SH-SY5Y (cell line): ENCODE data around the gene DNAJC6.

ENCODE experiments used
- GATA2 ChIP-seq: IDR thresholded peaks from 2 replicates; pipeline ENCODE4 v1.6.1; 2011; ENCODE audit warnings: mild to moderate bottlenecking, low read depth, low read length
- GATA3 ChIP-seq: IDR thresholded peaks from 2 replicates; pipeline ENCODE4 v1.6.1; 2011; ENCODE audit warnings: low read depth, mild to moderate bottlenecking, low read length, moderate library complexity

DNAJC6 gene

GRCh38 chr1:65435987-65436386 is 126.6 kb downstream of the DNAJC6 start:
- TF ChIP-seq GATA3 (no peak), GATA2 (no peak)

GRCh38 chr1:65437616-65438015 is 128.3 kb downstream of the DNAJC6 start:
- TF ChIP-seq GATA2 (no peak), GATA3 (no peak)

- TF ChIP-seq GATA2 (no peak), GATA3 (no peak)
Measured at GRCh38 chr1:65440322-65440900, 131.1 kb downstream of the DNAJC6 start.

GRCh38 chr1:65440915-65441314 is 131.6 kb downstream of the DNAJC6 start:
- TF ChIP-seq GATA3 (no peak), GATA2 (no peak)

- TF ChIP-seq GATA2 = no peak
- no peak for TF ChIP-seq GATA3
Measured at GRCh38 chr1:65441464-65441863, 132.1 kb downstream of the DNAJC6 start.

- TF ChIP-seq GATA3 (no peak), GATA2 (no peak)
Measured at GRCh38 chr1:65442442-65442841, 133.1 kb downstream of the DNAJC6 start.

GRCh38 chr1:65443647-65444046 is 134.3 kb downstream of the DNAJC6 start:
- TF ChIP-seq GATA2 = no peak
- no peak for TF ChIP-seq GATA3

GRCh38 chr1:65444128-65444640 is 134.8 kb downstream of the DNAJC6 start:
- TF ChIP-seq GATA3 = no peak
- TF ChIP-seq GATA2 = no peak

- TF ChIP-seq GATA3 = no peak
Measured at GRCh38 chr1:65445837-65446236, 136.5 kb downstream of the DNAJC6 start.

GRCh38 chr1:65449214-65449823 is 140.0 kb downstream of the DNAJC6 start:
- TF ChIP-seq GATA3 (no peak), GATA2 (no peak)

- no peak for TF ChIP-seq GATA2
- no peak for TF ChIP-seq GATA3
Measured at GRCh38 chr1:65456481-65456880, 147.1 kb downstream of the DNAJC6 start.

- TF ChIP-seq GATA2 (no peak), GATA3 (no peak)
Measured at GRCh38 chr1:65457868-65458267, 148.5 kb downstream of the DNAJC6 start.

- no peak for TF ChIP-seq GATA3
- no peak for TF ChIP-seq GATA2
Measured at GRCh38 chr1:65458730-65459396, 149.5 kb downstream of the DNAJC6 start.

GRCh38 chr1:65459397-65459768 is 150.0 kb downstream of the DNAJC6 start:
- TF ChIP-seq GATA3 (no peak), GATA2 (no peak)
